ENCODE data around the gene PPP1R16B.
"Not testable (repeated sequence)": the region's sequence is repeated elsewhere in the genome, so short reads cannot be mapped to it uniquely, and the experiment has no call there.

Gene PPP1R16B

DNA sequence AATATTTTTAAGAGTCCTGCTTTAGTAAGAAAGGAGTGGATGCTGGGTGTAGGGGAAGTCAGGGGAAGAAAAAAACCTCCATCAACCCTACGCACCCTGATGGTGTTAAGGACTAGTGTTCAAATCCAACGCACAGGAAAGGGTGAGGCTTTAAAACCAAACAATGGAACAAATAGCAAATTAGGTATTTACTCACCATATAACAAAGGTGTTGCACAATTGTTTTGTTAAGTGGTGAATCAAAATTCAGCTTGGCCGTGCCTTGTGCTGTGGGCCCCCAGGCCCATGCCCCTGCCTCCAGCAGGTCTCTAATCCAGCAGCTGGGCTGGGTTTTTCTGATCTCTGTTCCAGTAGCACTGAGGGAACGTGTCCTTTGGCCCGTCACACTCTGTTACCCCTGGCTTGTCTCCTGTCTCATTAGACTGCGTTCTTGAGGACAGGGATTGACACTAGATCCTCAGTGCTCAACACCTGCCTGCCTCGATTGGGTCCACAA is 132.5 kb downstream of the PPP1R16B start:
- no peak for FAIRE-seq

DNA sequence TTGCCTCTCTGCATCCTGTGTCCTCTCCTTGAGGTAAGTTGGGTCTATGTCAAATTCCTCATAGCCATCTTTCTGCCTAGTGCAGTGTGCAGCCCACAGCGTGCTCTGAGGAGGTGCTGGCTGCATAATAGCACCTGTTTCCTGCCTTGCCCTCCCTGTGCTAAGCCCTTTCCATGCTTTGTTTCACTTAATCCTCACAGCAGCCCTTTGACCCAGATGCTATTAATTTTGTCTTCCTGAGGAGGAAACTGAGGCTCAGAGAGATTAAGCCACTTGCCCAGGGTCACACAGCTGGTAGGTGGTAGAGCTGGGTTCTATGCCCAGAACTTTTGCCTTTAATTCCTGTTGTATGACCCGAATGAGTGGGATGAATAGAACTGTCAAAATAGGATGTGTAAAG is 134.2 kb downstream of the PPP1R16B start:
- no peak for FAIRE-seq

DNA sequence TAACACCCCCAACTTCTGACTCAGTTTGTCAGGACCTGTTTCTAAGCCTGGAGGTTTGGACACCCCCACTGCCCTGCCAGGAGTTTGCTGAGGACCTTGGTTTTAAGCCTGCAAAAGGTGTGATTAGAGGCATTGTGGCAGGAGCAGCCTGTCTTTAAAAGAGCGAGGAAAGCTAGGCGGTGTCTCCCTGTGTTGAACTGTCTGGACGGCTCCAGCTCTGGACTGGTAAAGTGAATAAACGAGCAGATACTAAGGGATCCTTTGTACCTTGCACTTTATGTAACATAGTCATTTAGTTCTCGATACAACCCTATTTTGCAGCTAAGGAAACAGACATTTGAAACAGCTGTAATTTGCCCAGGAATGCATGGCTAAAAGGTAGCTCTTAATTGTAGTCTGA is 135.1 kb downstream of the PPP1R16B start:
- no peak for FAIRE-seq

DNA sequence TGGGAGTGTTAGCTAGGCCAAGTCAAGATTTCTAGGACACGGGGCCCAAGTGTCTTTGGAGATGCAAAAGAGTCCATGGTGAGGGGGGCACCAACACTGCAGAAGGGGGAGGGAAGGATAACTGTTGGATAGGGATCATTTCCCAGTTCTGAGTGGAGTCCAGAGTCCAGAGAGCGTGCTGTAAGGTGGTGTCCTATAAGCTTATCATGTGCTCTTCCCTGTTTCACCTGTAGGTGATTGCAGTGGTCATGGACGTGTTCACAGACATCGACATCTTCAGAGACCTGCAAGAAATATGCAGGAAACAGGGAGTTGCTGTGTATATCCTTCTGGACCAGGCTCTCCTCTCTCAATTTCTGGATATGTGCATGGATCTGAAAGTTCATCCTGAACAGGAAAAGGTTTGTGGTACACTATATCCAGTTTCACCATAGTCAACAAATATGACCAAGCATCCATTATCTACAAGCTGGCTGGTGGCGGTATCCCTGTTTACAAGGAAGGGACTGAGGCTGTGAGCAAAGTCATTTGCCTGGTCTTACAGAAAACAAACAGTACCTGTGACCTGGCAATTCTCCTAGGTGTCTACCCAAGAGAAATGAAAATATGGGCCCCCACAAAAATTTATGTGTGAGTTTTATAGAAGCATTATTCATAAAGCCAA is 136.4 kb downstream of the PPP1R16B start:
- FAIRE-seq, result no peak

DNA sequence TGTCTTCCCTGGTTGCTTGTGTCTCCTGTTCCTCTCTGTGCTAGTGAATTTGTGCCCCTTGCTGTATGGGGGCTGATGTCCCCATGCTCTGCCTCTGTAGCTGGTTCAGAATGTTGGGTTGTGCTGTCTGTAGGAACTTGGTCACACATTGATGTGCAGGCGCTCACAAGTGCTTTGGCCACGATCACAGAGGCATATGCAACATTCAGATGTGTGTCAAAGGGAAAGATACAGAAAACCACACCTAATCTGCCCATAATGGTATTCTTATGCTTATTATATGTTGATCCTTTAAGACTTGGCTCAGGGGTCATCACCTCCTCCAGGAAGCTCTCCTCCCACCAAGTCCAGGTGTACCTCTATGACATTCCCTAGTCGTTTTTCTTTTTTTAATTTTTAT is 139.5 kb downstream of the PPP1R16B start:
- no peak for FAIRE-seq

DNA sequence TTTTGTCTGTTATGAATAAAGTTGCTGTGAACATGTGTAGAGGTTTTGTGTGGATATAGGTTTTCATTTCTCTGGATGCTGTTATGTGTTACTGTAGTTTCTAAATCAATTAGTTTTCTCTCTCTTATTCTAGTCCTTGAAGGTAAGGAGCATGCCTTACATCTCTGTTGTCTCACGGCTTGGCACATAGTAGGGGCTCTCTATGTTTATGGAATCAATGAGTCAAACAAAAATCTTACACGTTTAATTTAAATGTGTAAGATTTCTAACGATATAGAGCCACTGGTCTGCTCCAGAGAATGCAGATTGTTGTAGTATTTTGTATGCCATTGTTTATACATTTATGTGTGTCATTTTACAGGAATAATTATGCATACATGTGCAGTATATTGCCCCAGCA is 141.3 kb downstream of the PPP1R16B start:
- no peak for FAIRE-seq

DNA sequence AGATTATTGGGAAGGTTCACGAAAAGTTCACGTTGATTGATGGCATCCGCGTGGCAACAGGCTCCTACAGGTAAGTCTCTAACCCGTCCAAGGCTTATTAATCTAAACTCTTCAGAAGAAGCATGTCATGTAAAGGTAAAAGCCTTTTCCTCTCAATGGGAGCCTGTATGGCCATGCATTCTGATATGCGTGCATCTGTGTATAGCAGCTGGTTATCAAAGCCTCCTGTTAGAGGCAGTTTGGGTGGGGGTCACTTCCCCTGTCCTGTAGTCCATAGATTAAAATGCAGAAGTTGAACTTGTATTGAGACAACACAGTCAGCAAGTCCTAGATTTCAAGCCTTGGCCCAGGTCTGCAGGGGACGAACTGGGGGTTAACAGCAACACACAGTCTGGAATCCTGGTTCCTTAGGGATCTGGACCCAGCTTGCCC is 142.4 kb downstream of the PPP1R16B start:
- no peak for FAIRE-seq

DNA sequence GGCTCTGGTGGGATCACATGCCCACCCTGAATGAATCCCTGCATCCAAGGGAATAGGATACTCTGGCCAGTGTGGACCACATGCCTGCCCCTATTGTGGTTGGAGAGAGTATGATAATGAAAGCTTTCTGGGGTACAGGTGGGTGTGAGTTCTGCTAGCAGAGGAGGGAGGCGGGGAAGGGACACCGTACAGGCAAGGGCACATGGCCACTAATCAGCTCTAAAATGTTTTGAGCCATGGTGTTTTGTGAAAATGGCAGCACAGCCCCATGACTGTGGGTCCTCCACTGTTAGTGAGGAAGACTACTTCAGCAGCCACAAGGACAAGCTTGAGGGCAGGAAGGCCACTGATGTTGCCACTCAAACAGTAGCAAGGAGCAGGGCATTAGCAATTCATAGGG is 144.8 kb downstream of the PPP1R16B start:
- FAIRE-seq, result no peak

DNA sequence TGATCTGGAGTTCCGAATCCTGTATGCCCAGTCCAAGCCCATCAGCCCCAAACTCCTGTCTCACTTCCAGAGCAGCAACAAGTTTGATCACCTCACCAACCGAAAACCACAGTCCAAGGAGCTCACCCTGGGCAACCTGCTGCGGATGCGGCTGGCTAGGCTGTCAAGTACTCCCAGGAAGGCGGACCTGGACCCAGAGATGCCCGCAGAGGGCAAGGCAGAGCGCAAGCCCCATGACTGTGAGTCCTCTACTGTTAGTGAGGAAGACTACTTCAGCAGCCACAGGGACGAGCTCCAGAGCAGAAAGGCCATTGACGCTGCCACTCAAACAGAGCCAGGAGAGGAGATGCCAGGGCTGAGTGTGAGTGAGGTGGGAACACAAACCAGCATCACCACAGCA is 146.1 kb downstream of the PPP1R16B start:
- no peak for FAIRE-seq

DNA sequence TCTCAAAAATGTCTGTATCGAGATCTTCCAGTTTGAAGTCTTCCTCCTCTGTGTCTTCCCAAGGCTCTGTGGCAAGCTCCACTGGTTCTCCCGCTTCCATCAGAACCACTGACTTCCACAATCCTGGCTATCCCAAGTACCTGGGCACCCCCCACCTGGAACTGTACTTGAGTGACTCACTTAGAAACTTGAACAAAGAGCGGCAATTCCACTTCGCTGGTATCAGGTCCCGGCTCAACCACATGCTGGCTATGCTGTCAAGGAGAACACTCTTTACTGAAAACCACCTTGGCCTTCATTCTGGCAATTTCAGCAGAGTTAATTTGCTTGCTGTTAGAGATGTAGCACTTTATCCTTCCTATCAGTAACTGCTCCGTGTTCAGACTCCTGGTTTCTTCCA is 146.7 kb downstream of the PPP1R16B start:
- no peak for FAIRE-seq

DNA sequence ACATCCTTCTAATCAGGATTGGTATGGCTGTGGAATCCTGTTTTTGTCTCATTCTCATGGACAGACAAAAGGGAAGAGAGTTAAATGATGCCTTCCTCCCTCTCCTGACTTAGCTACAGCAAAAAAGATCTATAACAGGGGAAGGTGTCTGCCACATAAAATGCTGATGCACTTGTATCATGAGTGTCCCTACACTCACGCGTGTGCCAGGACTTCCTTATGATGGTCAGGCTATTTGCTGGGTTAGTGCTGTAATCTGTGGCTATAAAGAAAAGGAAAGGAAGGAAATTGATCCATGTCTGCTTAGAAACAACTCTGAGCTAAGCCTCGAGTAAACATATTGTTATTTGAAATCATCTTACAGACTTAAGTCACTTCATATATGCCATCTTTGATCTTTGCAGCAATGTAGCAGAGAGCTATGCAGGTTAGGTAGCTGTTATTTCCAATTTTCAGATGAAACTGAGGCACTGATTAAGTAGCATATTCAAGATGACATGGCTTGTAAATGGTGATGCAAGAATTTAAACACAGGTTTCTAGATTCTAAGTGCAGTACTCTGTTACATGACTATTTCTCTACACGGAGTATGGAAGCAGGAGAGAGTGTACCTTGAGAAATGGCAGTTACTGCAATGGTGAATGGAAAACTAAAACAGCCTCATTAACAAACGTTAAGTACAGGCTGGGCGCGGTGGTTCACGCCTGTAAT is 148.3 kb downstream of the PPP1R16B start:
- FAIRE-seq, result no peak

DNA sequence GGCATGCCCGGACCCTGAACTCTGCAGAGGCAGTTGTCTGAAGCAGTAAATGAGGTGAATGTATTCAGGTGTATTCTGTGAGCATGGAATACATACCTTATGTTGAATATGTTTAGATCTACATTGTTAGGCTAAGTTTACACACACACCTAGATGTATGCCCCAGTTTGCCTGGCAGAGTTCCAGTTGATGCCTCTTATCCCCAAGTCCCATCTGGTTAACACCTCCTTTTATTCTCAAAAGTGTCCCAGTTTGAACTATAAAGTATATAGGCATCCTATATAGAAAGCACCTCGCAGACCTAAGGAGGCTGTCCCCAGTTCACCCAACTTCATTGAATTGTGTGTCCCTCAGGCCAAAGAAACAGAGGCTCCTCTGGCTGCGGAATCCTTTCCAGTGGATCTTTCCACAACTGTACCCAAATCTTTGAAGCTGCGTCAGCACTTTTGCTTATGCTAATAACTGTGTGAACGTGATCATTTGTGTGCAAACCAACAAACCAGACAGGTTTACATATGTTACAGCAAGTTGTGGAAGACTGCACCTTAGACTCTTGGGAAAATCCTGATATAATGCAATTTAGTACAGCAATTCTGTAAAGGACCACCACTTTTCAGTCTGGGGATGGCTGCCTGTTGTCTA is 151.9 kb downstream of the PPP1R16B start:
- no peak for FAIRE-seq

DNA sequence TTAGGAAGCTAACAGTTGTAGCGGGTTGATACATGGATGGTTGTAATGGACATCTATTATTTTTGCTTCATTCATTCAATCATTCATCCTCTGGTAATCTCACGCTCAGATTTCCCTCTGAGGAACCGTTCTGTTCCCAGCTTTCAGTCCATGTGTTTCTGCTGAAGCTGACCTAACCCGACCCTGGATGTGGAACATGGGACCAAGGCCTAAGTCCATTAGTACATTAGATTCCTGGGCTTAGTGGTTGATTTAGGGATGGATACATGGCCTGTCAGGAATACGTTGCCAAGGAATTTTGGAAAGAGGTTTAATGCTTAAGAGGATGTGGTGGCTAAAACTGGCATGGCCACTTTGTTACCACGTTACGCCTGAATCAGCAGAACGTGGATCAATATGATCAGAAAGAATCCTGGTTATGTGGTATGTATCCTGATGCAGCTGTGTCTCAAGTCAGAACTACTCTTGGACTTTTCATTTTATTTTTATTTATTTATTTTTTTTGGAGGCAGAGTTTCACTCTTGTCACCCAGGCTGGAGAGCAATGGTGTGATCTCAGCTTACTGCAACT is 152.5 kb downstream of the PPP1R16B start:
- no peak for FAIRE-seq

DNA sequence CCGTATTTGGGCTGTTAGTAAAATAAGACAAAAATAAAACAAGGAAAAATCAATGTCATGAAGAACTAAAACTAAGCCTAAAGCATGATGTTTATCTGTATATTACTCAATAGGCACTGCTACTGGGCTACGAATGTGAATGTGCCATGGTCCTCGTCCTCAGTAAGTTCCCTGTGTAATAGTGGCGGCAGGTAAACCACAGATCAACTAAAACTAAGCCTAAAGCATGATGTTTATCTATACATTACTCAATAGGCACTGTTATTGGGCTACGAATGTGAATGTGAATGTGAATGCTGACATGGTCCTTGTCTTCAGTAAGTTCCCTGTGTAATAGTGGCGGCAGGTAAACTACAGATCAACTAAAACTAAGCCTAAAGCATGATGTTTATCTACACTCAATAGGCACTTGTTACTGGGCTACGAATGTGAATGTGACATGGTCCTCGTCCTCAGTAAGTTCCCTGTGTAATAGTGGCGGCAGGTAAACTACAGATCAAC is 154.7 kb downstream of the PPP1R16B start:
- FAIRE-seq, result not testable (repeated sequence)

DNA sequence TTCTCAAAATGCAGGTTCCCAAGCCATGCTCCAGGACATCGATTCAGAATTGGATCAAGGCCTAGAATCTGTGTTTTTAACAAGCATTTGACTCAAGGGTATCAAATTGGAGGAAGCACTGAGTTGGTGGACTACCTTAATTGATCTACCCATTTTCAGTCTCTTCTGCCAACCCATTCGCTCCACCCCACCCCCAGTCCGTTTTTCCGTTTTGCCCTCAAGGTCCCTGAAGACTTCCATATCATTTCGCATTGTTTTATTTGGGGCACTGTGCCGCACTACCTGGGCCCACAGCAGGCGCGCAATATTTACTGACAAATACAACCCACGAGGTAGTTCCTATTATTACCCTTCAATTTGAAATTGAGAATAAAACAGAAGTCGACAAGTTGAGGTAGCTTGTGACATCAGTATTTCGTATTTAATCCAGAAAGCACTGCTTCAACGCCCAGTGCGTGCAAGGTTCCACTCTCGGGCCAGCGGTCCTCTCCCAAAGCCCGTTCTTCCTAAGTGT is 156.1 kb downstream of the PPP1R16B start:
- FAIRE-seq, result no peak

DNA sequence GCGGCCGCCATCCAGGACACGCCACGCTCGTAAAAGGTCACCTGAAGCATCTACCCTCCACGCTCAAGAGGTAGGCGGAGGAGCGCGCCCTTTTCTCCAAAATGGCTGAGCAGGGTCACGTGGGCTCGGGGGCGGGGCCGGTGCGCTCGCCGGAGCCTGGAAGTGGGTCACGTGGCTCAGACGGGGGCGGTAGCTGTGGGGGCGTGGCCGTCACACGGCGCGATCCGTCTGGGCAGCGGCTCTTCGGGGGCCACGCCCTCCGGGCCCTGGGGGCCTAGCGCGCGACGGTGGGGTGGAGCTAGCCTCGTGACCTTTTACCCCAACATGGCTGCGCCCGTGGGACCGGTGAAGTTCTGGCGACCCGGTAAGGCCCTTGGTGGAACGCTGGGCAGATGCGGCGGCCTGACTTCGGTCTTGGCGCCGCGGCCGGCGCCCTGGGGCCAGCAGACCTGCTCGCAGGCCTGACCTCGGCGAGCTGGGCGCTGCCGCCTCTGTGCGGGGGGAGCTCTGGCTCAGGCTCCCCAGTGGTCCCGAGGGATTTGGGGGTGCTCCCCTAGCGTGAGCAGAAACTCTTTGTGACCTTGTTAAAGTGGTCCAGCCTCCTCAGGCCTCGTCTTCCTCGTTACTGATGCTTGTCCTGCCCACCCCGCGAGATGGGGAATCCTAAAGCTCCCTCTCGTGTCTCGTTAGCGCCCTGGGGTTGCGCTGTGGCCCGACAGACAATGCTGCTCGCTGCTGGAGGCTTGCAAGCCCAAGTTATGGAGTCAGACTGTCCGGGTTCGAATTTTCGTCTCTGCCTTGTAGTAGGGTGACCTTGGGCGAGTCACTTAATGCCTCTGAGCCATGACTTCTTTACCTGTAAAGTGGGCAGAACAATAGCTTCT is 156.8 kb downstream of the PPP1R16B start, which contains the start of gene DHX35:
TSS of gene DHX35 (plus strand) at position 301 of the 884 bp plus-strand sequence. CDS start at position 325, 24 bp downstream.
- no peak for FAIRE-seq

DNA sequence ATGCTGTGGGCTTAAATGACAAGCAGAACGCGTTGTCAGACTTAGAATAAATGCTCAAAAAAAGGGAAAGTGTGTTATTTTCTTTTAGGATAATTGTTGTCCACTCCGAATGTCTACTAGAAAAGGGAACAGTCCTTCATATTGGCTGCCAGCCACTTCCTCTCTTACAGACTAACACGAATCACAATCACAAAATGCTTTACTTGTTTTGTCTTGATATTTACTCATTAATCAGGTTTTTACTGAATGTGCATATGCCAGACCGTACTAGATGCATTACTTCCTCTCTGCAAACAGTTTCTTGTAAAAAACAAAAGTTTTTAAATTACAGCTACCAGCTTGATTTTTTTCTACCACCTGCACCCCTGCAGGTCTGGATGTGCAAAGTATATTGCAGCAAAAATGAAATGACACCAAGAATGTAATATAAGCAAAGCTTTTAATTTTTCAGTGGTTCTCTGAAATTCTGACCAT is 157.5 kb downstream of the PPP1R16B start:
- no peak for FAIRE-seq

DNA sequence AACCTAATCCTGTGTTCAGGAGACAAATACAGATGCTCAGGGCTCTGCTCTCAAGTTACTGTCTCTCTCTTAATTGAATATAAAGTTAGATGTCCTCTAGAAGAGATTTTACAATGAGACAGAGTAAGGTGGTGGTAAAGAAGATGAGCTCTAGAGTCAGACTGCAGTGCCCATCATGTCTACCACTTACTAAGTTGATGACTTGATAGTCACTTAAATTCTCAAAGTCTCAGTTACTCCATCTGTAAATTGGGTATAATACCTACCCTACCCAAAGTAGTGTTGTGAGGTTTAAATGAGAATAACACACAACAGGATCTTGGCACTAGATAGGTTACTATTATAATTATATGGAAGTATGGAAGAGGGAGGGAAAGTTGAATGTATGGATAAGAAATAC is 158.2 kb downstream of the PPP1R16B start:
- no peak for FAIRE-seq

DNA sequence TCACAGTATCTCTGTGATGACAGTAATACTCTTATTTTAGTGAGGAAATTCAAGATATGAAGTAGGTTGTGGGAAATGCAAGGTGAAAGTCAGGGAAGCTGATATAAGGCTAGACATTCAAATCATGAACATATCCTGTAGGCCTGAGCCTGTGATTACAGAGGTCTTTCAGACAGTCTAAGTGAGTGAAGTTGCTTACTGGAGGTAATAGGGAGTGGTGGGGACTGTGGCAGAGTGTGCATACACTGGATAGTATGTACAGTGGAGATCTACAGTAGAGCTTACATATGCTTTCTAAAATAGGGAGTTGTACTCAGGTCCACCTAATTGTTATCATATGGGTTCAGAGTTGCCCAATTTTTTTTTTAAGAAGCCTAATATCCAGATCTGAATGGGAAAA is 159.8 kb downstream of the PPP1R16B start:
- no peak for FAIRE-seq

DNA sequence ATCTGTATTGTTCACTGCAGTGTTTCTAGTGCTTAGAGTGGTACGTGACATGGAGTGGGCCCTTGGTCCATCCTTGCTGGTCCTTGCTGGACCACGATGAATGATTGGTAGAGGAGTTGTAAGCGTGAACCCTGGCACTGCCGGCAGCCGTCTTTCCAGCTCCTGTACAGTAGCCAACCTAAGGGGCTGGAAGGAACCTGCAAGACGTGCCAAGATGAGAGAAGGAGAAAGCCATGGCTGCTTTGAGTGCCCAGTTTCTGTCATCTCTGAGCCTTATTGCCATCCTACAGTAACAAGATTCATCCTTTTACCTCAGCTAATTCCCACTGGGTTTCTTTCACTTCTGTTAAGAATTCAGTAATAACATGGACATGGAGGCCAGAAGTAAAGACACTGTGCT is 162.6 kb downstream of the PPP1R16B start:
- FAIRE-seq, result no peak

DNA sequence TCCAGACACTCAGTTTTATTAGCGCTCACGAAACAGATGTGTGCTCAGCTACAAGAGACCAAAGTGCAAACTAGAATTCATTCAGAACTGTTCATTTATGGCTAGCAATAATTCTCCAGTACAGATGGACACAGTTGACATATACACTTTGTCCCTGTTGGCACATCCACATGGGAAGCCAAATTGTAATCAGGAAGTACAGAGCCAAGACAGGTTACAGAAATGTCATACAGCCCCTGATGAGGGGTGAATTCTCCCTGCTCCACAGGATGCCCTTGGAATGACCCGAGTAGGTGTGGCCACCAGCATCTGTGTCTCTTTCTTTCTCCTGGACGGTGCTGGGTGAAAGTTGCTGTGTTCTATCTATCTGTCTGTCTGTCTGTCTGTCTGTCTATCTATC is 164.2 kb downstream of the PPP1R16B start:
- FAIRE-seq, result no peak

DNA sequence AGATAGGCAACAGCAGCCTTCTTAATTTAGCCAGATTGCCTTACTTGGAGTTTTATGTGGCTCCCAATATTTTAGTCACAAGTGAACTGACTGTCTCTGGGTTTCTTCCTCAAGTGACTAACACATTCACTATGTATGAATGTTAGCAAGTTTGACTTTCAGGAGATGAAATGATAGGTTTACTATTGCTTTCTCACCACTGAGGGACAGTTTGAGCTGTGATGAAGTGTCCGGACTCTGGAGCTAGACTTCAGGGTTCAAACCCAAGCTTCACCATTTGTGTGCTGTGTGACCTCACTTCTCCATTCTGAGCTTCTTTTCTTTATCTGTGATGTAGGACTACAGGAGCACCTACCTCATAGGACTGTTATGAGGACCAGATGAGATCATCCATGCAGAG is 164.8 kb downstream of the PPP1R16B start:
- no peak for FAIRE-seq
